ENCODE results near the gene NSMCE1. TPM values are rescaled to one million over a fixed set of nuclear protein-coding genes. Genes with fewer than 3 reads are reported as not detected.
"Not testable (repeated sequence)": the region's sequence is repeated elsewhere in the genome, so short reads cannot be mapped to it uniquely, and the experiment has no call there.

NSMCE1 gene
- total and polyA plus RNA-seq, 2 of the 4 experiments (the other 2 are of a cell fraction) = 47.5 to 120 TPM

- Histone ChIP-seq H3K23ac (ENCODE audit: low read depth, low read length) (peak overlapping the region; percentile 71; the same call in 1 of the 2 replicates), H3K4me3 (ENCODE audit: insufficient read depth, low read depth, low read length) (no peak overlapping the region), H2AK5ac (ENCODE audit: low read depth, low read length) (peak overlapping the region; percentile 88), H3K18ac (ENCODE audit: low read depth, low read length) (peak overlapping the region; percentile 70), H2AK9ac (replicated peaks; ENCODE audit: low read depth, low read length, poor library complexity) (no peak overlapping the region), H2AFZ (replicated peaks; ENCODE audit: low read length, poor library complexity) (no peak overlapping the region), H3K56ac (ENCODE audit: extremely low read depth, insufficient read depth, low read length) (no peak overlapping the region), H3K36me3 (ENCODE audit: control insufficient read depth, insufficient read depth, low read length) (peaks cover 7% of the 10 kb centered on the region; the same call in 1 of the 2 replicates), H3K4me2 (ENCODE audit: low read depth, low read length) (no peak overlapping the region), H3K4ac (ENCODE audit: low read depth, low read length) (peak overlapping the region; percentile 80), H3K27ac (ENCODE audit: insufficient read depth, low read length) (peak overlapping the region; percentile 9; the same call in 1 of the 2 replicates), H3K14ac (replicated peaks; ENCODE audit: low read depth, low read length) (peak overlapping the region; percentile 85), H3K9ac (ENCODE audit: low read depth, low read length) (no peak overlapping the region), H2BK120ac (ENCODE audit: low read depth, low read length) (peak overlapping the region; percentile 79), H2BK20ac (ENCODE audit: low read depth, low read length) (peak overlapping the region; percentile 76), H4K20me1 (ENCODE audit: insufficient read depth, low read length) (no peaks in the 10 kb centered on the region), H3K4me1 (ENCODE audit: control insufficient read depth, insufficient read depth, low read length) (peaks cover 16% of the 10 kb centered on the region), H2BK5ac (ENCODE audit: low read depth, low read length, poor library complexity, severe bottlenecking) (no peak overlapping the region), H4K91ac (ENCODE audit: insufficient read depth, low read depth, low read length) (peak overlapping the region; percentile 82), H3K79me1 (ENCODE audit: low read depth in 1 of 2, low read length in 2 of 2) (peaks cover 37 to 57% of the 10 kb centered on the region in 2 experiments), H3K27me3 (ENCODE audit: control insufficient read depth, insufficient read depth, low read length) (no peaks in the 10 kb centered on the region), H4K8ac (ENCODE audit: low read depth in 2 of 2, low read length in 2 of 2) (peak overlapping the region; percentile 31 to 74; a peak in 3 of 4 replicates), H4K5ac (ENCODE audit: low read depth, low read length) (peak overlapping the region; percentile 37), H2BK15ac (ENCODE audit: low read depth, low read length) (peak overlapping the region; percentile 72; the same call in 1 of the 3 replicates), H3K9me1 (ENCODE audit: insufficient read depth, low read length) (peaks cover 20% of the 10 kb centered on the region; the same call in 1 of the 2 replicates), H3K9me3 (ENCODE audit: control insufficient read depth, insufficient read depth, low read length) (no peaks in the 10 kb centered on the region)
- CTCF ChIA-PET = no interaction called here
- in situ Hi-C loops (cut with MboI; ENCODE audit: low sequenced_read_pairs) (no loop called here), intact Hi-C loops (cut with micrococcal nuclease) (no loop called here), dilution Hi-C loops (cut with HindIII; ENCODE audit: low sequenced_read_pairs, unreplicated experiment) (no loop called here)
- WGBS, 2 experiments (ENCODE audit: extremely low coverage in 2 of 2, insufficient read length in 1 of 2) = 88% methylated on average over 1 of the region's 8 CpGs; no CpG with 5 or more reads in 1 of the 2 experiments
- no peak for TF ChIP-seq FOS (IDR thresholded peaks at IDR 0.05; ENCODE audit: low read depth, low read length)
- no peak for TF ChIP-seq ELK1 (IDR thresholded peaks at IDR 0.05; ENCODE audit: borderline replicate concordance, low read depth, low read length)
- DNase-seq (no peak), ATAC-seq (ENCODE audit: low read depth) (no peak)
- BruUV-seq (replicated peaks) = no TSS peak
- POLR2A ChIA-PET (ENCODE audit: unreplicated experiment) = interaction anchor here (0.7 kb wide), 1 partner anchor 327 kb away, joined by 8 read pairs; no protein-coding TSS in a partner anchor
These were observed 16.9 kb downstream of the NSMCE1 start for GRCh38 chr16:27251541-27252205.

GRCh38 chr16:27248886-27249285, 19.7 kb downstream of the NSMCE1 start:
- in situ Hi-C loops (cut with MboI; ENCODE audit: low sequenced_read_pairs); H3K36me3 ChIP-seq (ENCODE audit: control insufficient read depth, insufficient read depth, low read length); H3K9ac ChIP-seq (ENCODE audit: low read depth, low read length); H4K20me1 ChIP-seq (ENCODE audit: insufficient read depth, low read length); H2BK15ac ChIP-seq (ENCODE audit: low read depth, low read length); H3K23ac ChIP-seq (ENCODE audit: low read depth, low read length); H3K27ac ChIP-seq (ENCODE audit: insufficient read depth, low read length); H2BK5ac ChIP-seq (ENCODE audit: low read depth, low read length, poor library complexity, severe bottlenecking); dilution Hi-C loops (cut with HindIII; ENCODE audit: low sequenced_read_pairs, unreplicated experiment); intact Hi-C loops (cut with micrococcal nuclease); H2AK9ac ChIP-seq (replicated peaks; ENCODE audit: low read depth, low read length, poor library complexity); ATAC-seq (ENCODE audit: low read depth); H3K4me3 ChIP-seq (ENCODE audit: insufficient read depth, low read depth, low read length); H3K9me3 ChIP-seq (ENCODE audit: control insufficient read depth, insufficient read depth, low read length); H3K14ac ChIP-seq (replicated peaks; ENCODE audit: low read depth, low read length); H4K91ac ChIP-seq (ENCODE audit: insufficient read depth, low read depth, low read length); H2AFZ ChIP-seq (replicated peaks; ENCODE audit: low read length, poor library complexity); BruUV-seq (replicated peaks); H3K4me2 ChIP-seq (ENCODE audit: low read depth, low read length); H3K18ac ChIP-seq (ENCODE audit: low read depth, low read length); H3K27me3 ChIP-seq (ENCODE audit: control insufficient read depth, insufficient read depth, low read length); H2BK120ac ChIP-seq (ENCODE audit: low read depth, low read length); H4K5ac ChIP-seq (ENCODE audit: low read depth, low read length); DNase-seq; H3K56ac ChIP-seq (ENCODE audit: extremely low read depth, insufficient read depth, low read length); H2BK20ac ChIP-seq (ENCODE audit: low read depth, low read length); H4K8ac ChIP-seq (ENCODE audit: low read depth in 2 of 2, low read length in 2 of 2): not testable (repeated sequence)
- ChIA-PET POLR2A (ENCODE audit: unreplicated experiment) (interaction anchor here (0.7 kb wide), 1 partner anchor 92 kb away, joined by 3 read pairs; no protein-coding TSS in a partner anchor), CTCF (interaction anchor here (0.6 kb wide), 1 partner anchor 13 kb away, joined by 3 read pairs; no protein-coding TSS in a partner anchor)
- peak overlapping the region; percentile 28; the same call in 1 of the 2 replicates for H2AK5ac ChIP-seq (ENCODE audit: low read depth, low read length)
- H3K9me1 ChIP-seq (ENCODE audit: insufficient read depth, low read length) = peaks cover 21% of the 10 kb centered on the region
- WGBS, 2 experiments (ENCODE audit: extremely low coverage in 2 of 2, insufficient read length in 1 of 2) = no CpG with 5 or more reads among the region's 4 CpGs
- H3K79me1 ChIP-seq (ENCODE audit: low read depth in 1 of 2, low read length in 2 of 2) = peaks cover 32 to 55% of the 10 kb centered on the region in 2 experiments
- peak overlapping the region; percentile 11; the same call in 1 of the 2 replicates for H3K4ac ChIP-seq (ENCODE audit: low read depth, low read length)
- H3K4me1 ChIP-seq (ENCODE audit: control insufficient read depth, insufficient read depth, low read length) = peaks cover 25% of the 10 kb centered on the region
